ENCODE measurements around the gene CAND1. TPM values are rescaled to one million over a fixed set of nuclear protein-coding genes. Genes with fewer than 3 reads are reported as not detected.
A peak's percentile ranks its signal among the peaks of the same experiment; 100 is the strongest.

CAND1 gene
- total and polyA plus RNA-seq, 7 donors, result 9.1 to 48.6 (median 27.9) TPM

DNA sequence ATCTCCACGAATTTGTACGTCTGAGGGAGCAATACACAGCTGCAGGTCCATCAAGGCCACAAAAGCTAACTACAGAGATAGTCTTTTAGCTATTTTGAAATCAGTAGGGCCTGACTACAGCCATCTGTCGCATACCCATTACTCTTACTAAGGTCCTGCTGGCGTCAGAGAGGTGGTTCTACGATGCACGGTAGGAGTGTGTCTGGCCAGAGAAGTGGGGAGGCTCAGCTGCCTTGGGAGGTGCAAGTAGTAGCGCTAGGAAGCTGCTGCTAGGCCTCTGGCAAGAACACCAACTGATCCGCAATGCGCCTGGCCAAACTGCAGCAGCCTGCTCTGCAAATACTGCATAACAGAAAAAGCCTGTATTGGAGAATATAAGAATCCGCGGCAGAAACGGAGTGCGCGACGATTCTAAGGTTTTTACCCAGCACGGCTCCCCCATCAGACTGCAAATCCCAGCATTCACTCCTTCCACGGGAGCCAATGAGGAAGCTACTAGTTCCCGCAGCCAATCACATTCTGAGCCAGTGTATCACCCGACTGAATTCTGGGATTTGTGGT, 743 bp upstream of the CAND1 start:
- Histone ChIP-seq H3K4me3 (peak overlapping the region; percentile 93), H3K27ac (peak overlapping the region; percentile 93), H3K36me3 (ENCODE audit: insufficient read depth in 1 of 2, low read depth in 1 of 2) (no peaks in the 10 kb centered on the region), H3K4me1 (peaks cover 22% of the 10 kb centered on the region), H3K9me3 (no peaks in the 10 kb centered on the region), H3K27me3 (ENCODE audit: insufficient read depth in 3 of 3, low read length in 2 of 3) (no peaks in the 10 kb centered on the region)
- ATAC-seq, result peak; percentile 85 to 89 (median 88)
- peak; percentile 78 to 88 for DNase-seq
- TF ChIP-seq, protein P1, sequence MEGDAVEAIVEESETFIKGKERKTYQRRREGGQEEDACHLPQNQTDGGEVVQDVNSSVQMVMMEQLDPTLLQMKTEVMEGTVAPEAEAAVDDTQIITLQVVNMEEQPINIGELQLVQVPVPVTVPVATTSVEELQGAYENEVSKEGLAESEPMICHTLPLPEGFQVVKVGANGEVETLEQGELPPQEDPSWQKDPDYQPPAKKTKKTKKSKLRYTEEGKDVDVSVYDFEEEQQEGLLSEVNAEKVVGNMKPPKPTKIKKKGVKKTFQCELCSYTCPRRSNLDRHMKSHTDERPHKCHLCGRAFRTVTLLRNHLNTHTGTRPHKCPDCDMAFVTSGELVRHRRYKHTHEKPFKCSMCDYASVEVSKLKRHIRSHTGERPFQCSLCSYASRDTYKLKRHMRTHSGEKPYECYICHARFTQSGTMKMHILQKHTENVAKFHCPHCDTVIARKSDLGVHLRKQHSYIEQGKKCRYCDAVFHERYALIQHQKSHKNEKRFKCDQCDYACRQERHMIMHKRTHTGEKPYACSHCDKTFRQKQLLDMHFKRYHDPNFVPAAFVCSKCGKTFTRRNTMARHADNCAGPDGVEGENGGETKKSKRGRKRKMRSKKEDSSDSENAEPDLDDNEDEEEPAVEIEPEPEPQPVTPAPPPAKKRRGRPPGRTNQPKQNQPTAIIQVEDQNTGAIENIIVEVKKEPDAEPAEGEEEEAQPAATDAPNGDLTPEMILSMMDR (IDR thresholded peaks at IDR 0.05), result no peak
- WGBS, 3 donors, result 1 to 2% (median 1%) methylated on average over 19 of the region's 19 CpGs
- intact Hi-C loops (cut with DNase I), result loop anchor here in 1 of 2 donors (5.0 kb wide), 2 partner anchors 1101 to 1419 kb away; partner anchors contain the start of genes NUP107 and TMBIM4

DNA sequence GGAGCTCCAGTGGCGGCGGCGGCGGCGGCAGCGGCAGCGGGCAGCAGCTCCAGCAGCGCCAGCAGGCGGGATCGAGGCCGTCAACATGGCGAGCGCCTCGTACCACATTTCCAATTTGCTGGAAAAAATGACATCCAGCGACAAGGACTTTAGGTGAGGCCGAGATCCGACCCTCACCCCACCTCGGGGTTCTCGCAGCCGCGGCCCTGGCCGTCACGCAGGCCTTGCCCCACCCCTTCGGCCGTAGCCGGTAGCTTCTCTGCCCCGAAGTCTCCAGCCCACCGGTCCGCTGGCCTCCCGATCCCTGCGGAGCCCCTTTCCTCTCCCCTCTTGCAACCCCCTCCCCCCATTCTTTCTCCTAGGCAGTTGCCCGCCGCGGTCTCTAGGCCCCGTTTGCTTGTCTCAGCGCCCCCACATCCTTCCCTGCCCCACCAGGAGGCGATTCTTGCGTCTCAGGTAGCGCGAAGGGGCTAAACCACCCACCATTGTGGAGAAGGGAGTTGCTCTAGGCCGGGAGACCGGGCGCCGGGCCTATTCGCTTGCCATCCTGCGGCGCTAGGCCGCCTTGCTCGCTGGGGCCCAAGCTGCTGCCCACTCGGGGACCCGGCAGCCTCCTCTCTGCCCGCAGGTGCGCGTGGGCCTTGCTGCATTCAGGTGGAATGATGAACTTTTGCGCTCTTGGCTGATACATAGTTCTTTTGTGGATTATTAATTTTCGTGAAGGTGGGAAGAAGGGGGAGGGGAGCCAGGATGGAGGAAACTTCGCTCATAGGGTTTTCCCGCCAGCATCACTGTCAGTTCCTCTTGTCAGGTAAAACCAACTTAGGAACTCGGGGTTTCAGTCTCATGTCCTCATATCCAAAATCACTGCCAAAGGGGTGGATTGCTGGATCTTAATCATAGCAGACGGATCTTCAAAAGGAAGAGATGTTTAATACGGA, 745 bp downstream of the CAND1 start:
- 0 to 1% (median 0%) methylated on average over 51 to 61 of the region's 61 CpGs for WGBS, 3 donors
- H3K4me3 ChIP-seq, result peak overlapping the region; percentile 93
- TF ChIP-seq, protein P1 (IDR thresholded peaks at IDR 0.05), result peak; percentile 3
- intact Hi-C loops (cut with DNase I), result loop anchor here in 1 of 2 donors (5.0 kb wide), 3 partner anchors 142 to 1417 kb away; partner anchors contain the start of genes NUP107 and TMBIM4
- H3K9me3 ChIP-seq, result no peaks in the 10 kb centered on the region
- H3K36me3 ChIP-seq (ENCODE audit: insufficient read depth in 1 of 2, low read depth in 1 of 2), result no peaks in the 10 kb centered on the region
- H3K27me3 ChIP-seq (ENCODE audit: insufficient read depth in 3 of 3, low read length in 2 of 3), result no peaks in the 10 kb centered on the region
- peaks cover 34% of the 10 kb centered on the region for H3K4me1 ChIP-seq
- peak; percentile 43 to 76 for DNase-seq
- ATAC-seq, result peak; percentile 16 to 31 (median 18)
- H3K27ac ChIP-seq, result peak overlapping the region; percentile 93

DNA sequence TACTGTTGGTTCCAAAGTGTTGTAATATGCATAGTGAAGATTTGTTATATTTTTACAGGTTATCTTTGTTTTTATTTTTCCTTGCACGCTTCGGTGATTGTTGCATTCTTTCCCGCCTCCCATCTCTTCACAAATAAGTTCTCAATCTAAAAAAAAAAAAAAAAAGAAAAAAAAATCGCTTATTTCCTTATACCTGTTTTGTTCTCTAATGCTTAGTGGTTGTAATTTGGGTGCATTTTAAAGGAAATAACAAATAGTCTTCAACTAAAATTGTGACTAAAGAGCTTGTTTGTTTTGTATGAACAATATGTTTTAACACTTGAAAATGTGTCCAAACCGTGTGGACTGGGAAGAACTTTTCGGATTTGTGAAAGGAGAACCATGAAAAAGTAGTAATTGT, 1.5 kb downstream of the CAND1 start:
- Histone ChIP-seq H3K36me3 (ENCODE audit: insufficient read depth in 1 of 2, low read depth in 1 of 2) (no peaks in the 10 kb centered on the region), H3K9me3 (no peaks in the 10 kb centered on the region), H3K27ac (peak overlapping the region; percentile 93), H3K4me3 (peak overlapping the region; percentile 93), H3K27me3 (ENCODE audit: insufficient read depth in 3 of 3, low read length in 2 of 3) (no peaks in the 10 kb centered on the region), H3K4me1 (peaks cover 39% of the 10 kb centered on the region)
- DNase-seq (no peak), ATAC-seq (no peak)
- intact Hi-C loops (cut with DNase I), result loop anchor here in 1 of 2 donors (5.0 kb wide), 1 partner anchor 142 kb away; no protein-coding TSS in a partner anchor
- TF ChIP-seq, protein P1 (IDR thresholded peaks at IDR 0.05), result no peak
- 4 to 6% (median 4%) methylated on average over 6 of the region's 6 CpGs for WGBS, 3 donors

DNA sequence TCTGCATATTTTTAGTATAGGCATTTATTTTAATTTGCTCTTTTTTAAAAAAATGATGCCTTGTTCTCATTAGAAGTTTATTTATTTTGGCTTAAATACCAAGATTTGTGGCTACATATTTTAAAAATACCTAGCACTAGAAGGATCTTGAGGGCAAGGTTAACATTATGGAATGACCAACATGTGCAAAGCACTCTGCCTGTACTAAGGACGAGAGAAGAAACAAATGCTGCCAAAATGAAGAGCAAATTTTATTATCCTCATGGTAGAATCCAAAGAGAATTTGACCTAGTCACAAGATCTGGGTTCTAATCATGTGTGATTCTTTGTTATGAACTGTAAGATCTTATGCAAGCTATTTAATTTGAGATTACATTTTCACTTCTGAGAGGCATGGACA, 2.8 kb downstream of the CAND1 start:
- H3K9me3 ChIP-seq, result no peaks in the 10 kb centered on the region
- intact Hi-C loops (cut with DNase I), result loop anchor here in 1 of 2 donors (5.0 kb wide), 1 partner anchor 140 kb away; no protein-coding TSS in a partner anchor
- ATAC-seq, result no peak
- no peak for DNase-seq
- TF ChIP-seq, protein P1 (IDR thresholded peaks at IDR 0.05), result no peak
- peaks cover 53% of the 10 kb centered on the region for H3K4me1 ChIP-seq
- H3K27me3 ChIP-seq (ENCODE audit: insufficient read depth in 3 of 3, low read length in 2 of 3), result no peaks in the 10 kb centered on the region
- H3K27ac ChIP-seq, result peak overlapping the region; percentile 93
- peak overlapping the region; percentile 93 for H3K4me3 ChIP-seq
- no peaks in the 10 kb centered on the region for H3K36me3 ChIP-seq (ENCODE audit: insufficient read depth in 1 of 2, low read depth in 1 of 2)
- 14 to 18% (median 14%) methylated on average over 1 of the region's 1 CpG for WGBS, 3 donors

Data from psoas muscle (tissue), 8 donors.